HG03520 (cell line): ENCODE measurements around the gene MRPL36.
A peak's percentile ranks its signal among the peaks of the same experiment; 100 is the strongest.

Source experiments
- ATAC-seq: cut with Tn5 transposase; IDR thresholded peaks from one replicate; pipeline ENCODE4 v1.9.1; 2021; ENCODE audit warnings: mild to moderate bottlenecking, moderate library complexity; ENCODE audit not compliant: unreplicated experiment

MRPL36 gene

DNA sequence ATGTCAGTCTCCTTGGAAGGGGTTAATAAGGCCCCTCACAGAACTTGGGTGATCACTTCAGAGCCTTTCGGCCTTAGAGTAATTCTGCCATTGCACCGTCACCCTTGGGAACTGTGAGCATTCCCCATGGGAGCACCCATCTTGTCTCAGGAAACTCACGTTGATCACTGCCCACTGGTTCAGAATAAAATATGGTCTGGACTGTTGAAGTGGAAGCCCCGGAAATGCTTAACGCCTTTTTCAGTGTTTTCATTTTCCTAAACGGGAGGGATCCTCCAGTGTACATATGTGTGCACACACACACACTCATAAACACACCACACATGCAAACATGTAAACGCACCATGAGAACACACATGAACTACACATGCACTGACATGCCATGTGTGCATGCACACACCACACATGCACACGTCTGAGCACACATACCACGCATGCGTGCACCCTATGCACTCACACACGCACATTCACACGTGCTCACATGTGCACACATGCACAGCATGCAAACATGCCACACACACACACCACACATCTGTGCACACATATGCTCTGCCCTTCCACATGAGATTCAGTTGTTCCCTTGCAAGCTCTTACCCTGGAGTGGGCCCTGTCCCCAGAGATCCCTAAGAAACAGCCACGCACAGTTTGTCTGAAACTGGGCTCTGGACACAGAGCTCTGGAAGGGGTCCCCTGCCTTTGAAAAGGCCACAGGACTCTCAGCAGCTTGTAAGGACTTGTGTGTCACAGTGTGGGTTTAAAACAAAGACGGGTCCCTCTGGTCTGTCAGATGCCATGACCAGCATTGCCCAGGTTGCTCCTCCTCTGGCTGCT, 17.0 kb downstream of the MRPL36 start:
- peak; percentile 11 for ATAC-seq

DNA sequence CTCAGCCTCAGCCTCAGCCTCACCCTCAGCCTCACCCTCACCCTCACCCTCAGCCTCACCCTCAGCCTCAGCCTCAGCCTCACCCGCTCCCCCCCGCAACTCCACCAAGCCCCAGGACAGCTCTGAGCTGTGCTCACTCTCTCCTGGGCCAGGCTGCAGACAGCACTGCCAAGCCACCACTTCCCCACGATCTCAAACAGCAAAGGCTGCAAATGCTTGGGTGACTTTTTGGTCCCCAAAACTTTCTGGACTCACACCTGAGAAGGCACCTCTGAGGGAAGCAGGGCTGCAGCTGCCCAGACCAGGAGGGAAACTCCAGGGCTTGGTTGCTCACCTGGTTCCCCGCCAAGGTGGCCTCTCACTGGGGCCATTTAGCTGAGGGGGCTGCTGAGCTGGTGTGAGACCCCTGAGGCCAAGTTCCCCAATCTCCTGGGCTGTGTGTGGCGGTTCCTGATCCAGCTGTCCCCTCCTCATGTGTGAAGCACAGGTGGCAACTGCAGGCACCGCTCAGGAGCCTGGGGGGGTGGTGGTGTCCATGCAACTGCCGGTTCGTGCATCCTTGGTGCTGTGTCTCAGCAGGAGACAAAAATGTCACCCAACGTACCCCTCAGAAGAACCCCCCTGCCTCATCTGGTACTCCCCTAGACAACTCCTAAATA, 17.8 kb downstream of the MRPL36 start:
- no peak for ATAC-seq

DNA sequence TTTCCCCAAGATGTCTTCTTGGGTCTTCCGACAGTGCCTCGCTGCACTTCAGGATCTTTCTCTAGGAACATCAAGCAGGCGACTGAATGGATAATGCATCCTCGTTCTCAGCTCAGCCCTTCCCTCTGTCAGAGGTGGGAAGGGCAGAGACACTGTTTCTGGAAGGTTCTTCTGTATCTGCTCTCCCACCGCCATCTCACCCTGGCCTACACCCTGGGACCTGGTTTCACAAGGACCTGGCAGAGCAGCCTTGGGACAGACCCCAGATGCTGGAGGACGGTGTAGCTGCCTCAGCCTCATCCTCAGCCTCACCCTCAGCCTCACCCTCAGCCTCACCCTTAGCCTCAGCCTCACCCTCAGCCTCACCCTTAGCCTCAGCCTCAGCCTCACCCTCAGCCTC, 18.5 kb downstream of the MRPL36 start:
- no peak for ATAC-seq

DNA sequence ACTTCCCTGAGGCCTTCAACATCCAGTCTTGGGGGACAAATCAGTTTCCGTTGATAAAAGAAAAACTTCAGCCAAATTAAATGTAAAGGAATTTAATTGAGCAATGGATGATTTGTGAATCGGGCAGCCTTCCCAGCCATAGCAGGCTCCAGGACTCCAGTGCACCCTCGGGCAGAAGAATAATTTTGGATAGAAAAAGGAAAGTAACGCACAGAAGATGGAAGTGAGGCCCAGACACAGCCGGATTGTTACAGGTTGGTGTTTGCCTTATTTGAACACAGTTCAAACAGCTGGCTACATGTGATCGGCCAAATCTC, 19.1 kb downstream of the MRPL36 start:
- no peak for ATAC-seq

DNA sequence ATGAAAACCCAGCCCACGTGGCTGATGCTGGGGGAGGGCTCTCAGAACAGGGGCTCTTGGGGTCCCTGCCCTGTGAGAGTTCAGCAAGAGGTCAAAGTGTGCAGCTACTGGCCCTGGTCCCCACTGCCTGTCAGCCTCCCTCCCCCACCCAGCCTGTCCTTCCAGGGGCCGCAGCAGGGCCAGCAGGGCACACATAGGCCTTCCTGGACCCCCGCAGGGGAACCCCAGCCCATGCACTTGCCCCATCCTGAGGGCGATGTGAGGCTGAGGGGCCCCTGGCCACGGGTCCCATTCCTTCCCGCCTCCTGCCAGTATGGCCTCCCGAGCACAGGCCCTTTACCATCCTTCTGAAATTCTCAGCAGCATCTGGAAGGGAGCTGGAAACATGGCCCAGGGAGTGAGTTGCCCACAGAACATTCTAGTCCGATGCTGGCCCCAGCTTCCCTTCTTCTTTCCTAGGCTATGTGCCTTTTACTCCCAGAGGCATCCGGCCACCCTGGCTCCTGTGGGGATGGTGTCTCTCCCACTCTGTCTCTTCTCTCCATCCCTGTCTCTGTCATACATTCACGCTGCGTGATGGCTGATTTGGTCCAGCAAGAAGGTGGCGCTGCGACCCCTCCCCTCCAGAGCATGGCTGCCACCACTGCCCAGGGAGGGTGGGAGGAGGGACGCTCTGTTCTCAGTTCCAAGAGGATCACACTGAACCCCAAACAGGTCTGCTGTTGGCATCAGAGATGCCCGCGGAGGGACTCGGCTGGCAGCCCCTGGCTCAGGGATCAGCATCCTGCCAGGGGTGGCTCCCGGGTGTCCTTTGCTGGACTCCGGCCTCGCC, 19.6 kb downstream of the MRPL36 start:
- no peak for ATAC-seq

DNA sequence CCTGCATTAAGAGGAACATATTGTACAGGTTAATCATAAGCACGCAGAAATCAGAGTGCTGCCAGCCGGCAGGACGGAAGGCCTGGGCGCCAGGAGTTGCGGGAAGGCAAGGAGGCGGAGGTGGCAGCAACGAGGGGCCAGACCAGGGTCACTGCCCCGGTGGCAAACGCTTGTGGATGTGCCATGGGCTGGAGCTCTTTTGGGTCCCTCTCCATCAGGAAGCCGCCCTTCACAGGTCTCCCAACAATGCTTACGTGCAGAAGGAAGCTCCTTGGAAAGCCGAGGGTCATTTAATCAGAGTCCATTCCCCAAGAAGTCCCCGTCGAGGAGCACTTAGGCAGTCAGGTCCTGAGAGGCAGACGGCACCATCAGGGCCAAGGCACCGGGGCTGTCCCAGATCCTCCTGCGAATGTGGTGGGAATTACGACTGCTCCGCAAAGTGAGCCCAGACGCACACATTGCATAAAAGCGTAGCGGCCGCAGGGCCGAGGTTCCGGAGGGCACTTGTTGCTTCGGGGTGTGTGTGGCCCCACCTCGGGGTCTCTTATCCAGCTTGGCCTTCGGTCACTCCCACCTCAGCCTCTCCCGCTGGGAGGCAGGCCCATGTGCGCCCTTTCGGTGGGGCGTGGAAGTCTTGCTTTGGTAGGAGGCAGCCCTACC, 20.5 kb downstream of the MRPL36 start:
- ATAC-seq, result no peak

DNA sequence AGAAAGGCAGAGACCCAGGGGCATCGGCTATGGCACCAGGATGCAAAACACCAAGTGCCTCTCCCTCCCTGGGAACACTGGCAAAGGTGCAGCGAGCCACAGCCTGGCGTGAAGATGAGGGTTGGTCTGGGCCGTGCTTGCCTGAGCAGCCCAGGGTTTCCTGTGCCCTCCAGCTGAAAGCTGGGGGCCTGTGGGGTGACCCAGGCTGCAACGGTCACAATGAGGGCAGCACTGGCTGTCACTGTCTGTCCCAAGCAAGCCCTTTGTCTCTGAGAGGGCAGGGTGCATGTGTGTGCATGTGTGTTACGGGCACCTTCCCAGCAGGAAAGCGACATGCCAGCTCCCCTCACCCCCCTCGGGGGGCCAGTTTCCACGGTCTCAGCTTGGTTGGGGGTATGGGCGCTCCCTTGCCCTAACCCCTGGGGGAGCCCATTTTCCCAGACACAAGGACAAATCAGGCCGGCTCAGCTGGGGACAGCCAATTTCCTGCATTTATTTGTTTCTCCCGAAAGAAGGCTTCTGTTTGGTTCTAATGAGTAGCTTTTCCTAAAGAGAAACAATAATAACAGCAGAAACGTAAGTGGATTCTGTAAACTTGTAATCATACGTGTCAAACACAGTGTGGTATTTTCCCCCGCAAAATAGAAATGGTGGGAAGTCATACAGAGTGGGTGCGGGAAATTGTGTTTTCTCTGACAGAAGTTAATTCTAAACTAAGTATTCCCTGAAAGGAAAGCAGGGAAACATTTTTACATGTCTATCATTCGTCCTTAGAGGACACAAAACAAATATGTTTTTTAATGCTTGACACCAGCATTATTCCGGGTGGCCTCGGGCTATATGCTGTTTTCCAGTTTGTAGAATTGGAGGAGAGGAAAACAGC, 21.3 kb downstream of the MRPL36 start:
- no peak for ATAC-seq

DNA sequence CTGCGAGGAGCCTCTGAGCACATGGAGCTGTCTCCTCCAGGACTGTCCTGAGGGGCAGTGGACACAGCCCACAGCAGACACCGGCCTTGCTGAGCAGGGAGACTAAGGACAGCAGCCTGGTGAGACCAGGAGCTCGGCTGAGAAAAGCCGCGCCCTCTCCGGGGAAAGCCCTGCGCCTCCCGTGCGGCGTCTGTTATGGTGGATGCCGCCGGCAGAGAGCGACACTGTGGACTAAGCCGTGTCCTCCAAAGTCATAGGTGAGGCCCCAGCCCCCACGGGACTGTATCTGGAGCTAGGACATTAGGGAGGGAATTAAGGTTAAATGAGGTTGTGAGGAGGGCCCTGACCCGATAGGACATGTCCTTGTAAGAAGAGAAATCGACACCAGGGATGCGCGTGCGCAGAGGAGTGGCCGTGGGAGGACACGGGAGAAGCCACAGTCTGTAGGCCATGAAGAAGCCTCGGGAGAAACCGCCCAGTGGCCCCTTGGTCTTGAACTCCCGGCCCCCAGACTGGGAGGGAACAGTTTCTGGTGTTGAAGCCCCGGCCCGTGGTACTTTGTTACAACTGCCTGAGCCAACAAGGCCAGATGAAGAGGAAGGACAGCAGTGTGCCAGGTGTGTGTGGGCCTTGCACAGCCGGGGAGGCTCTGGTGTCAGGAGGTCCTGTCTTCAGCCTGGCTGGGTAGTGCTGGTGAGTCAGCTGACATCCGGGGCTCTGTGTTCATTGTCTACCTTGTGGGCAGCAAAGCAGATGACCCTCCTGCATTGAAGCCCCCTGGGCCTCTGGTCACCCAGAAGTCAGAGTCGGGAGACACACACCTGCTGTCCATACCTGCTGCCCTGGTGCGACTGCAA, 22.1 kb downstream of the MRPL36 start:
- no peak for ATAC-seq

DNA sequence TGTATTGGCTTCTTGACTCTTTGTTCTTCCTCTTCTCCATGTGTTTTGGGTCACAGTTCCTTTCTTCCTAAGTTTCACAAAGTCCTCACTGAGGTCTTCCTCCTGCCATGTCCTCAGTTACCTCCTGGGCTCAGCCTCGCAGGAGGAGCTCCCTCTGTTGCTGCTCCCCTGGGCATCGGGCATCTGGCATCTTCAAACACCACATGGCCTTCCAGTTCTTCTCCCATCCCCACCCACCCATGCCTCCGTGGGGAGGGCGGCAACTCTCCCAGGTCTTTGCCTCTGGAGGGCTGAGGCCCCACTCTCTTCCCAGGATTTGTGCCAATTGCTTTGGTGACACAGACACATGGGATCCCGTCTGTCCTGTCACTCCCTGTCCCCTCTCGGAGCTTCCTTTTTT, 22.8 kb downstream of the MRPL36 start:
- ATAC-seq, result no peak

DNA sequence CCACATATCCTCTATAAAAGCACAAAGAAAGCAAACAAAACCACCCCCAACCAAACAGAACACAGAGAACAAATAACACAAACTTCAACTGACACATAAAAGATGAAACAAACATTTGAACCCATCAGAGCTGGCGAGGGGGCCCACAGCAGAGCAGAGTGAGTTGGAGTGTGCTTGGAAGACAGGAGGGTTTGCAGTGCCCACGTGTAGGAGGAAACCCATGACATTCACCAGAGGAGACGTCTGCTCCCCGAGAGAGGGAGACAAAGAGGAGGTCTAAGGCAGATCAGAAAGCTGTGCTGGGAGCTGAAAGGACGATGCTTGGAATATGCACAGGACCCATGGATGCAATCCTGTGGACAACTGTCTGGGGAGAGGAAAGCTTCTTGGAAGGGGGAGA, 27.0 kb downstream of the MRPL36 start:
- ATAC-seq, result peak; percentile 55

DNA sequence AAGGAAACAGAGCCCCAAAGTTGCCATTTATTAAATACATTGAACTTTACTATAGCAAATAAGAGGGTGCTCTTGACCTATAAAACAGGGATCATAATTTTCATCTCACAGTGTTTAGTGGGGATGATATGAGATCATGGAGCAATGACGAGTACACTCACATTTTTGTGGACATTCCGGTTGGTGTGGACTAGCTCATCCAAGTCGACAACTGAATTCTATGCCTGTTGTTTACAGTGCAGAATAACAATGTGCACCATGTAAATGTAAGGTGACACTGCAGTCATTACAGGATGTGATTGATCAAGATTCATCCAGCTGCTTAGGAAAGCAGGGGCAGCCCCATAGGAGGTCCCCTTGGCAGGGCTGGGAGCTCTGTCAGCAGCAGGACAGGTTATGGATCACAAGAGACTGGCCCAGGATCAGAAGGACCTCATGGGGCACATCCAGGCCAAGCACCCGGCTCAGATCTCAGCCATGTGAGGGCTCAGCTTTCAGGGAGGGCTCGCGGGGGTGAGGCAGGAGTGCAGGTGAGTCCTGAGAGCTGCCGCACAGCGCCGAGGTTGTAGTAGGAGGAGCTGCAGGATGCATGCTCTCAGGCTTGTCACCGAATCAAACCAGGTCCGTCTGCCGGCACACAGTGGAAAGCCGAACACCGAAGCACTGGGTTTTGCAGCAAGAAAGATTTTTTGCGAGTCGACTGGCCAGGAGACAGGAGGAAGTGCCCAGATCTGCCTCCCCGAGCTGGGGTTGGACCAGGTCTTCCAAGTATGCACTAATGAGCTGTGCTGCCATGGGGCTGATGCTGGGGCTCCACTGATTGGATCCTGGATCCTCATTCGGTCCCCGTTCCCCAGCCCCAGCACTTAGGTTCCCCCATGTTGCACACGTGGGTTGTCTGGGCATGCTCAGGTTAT, 28.2 kb downstream of the MRPL36 start:
- ATAC-seq, result no peak

DNA sequence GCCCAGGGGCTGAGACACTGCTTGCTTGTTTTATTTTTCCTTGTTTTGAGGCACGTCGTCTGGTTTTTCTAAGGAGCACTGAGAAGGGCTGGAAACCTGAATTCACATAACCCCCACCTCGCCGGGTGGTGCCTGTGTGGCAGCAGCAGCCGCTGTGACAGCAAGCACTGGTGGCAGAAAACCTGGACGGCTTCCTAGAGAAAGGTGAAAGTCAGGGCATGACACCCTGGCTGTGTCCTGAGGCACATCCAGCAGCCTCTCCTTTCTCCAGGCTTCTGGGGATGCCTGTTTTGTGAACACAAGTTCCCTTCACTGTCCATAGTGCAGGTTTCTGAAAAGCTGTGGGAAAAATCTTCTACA, 29.2 kb downstream of the MRPL36 start:
- no peak for ATAC-seq

DNA sequence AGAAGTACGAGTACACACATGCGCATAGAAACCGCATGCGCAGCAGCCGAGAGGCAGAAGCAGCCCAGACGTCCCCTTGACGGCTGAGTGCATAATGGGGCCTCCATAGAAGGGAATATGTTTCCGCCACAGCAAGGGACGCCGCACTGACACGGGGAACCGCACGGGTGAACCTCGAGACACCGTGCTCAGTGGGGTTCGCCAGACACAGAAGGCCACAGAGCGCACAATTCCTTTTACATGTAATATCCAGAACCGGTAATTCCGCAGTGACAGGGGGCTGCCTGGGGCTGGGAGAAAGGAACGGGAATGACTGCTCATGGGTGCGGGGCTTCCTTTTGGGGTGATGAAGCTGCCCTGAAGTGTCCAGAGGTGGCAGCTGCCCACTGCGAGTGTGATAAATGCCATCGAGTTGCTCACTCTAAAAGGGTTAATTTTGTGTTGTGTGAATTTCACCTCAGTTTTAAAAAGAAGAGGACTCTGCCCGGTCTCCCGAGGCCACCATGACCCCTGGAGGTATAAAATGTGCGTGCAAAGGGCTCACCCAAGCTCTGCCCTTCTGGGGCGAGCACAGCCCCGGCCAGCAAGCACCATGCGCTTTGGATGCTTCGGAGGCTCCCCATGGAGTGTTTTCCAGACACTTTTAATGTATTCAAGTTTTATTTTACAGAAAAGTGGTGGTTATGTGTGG, 29.7 kb downstream of the MRPL36 start:
- no peak for ATAC-seq

DNA sequence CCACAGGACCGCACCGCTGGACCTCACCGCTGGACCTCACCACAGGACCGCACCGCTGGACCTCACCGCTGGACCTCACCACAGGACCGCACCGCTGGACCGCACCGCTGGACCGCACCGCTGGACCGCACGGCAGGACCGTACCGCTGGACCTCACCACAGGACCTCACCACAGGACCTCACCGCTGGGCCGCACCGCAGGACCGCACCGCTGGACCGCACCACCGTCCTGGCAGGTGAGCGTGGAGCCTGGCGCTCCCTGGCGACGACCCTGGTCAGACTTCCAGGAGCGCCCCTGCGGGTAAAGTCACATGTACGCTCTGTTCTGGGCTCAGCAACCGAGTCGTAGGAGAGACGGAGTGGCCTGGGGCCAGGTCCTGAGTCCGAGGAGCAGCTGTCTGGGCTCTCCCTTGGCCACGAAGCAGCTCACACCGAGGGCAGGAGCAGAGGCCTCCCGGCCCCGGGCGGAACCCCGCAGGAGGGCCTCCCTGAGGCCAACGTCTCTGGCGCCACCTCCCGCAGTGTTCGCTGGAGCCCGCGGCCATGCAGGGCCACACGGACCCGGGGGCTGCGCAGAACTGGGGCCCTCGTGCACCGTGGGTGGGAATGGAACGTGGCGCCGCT, 30.5 kb downstream of the MRPL36 start:
- no peak for ATAC-seq

DNA sequence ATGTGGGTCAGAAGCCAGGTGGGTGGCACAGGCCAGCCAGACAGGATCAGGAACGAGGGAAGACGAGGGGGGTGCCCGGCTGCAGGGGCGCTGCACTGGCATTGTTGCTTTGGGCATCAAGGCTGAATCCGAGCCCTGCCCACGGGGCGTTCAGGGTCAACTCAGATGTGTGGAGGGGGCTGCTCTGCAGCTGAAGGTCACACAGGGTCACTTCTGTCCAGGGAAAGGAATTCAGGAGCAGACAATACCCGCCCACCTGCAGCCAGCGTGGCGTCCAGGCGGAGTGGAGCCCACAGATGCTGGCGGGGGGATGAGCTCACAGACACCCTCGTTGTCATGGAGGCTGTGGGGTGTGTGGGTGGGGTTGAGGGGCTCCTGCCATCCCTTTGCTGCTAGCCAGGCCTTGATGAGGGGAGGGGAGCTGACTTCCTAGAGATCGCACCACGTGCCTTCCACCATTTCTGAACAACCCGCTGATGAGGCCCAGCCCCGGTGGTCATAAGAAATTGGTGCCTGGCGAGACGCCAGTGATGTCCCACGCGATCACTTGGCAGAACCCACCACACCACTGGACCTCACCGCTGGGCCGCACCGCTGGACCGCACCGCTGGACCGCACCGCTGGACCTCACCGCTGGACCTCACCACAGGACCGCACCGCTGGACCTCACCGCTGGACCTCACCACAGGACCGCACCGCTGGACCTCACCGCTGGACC, 31.2 kb downstream of the MRPL36 start:
- no peak for ATAC-seq

DNA sequence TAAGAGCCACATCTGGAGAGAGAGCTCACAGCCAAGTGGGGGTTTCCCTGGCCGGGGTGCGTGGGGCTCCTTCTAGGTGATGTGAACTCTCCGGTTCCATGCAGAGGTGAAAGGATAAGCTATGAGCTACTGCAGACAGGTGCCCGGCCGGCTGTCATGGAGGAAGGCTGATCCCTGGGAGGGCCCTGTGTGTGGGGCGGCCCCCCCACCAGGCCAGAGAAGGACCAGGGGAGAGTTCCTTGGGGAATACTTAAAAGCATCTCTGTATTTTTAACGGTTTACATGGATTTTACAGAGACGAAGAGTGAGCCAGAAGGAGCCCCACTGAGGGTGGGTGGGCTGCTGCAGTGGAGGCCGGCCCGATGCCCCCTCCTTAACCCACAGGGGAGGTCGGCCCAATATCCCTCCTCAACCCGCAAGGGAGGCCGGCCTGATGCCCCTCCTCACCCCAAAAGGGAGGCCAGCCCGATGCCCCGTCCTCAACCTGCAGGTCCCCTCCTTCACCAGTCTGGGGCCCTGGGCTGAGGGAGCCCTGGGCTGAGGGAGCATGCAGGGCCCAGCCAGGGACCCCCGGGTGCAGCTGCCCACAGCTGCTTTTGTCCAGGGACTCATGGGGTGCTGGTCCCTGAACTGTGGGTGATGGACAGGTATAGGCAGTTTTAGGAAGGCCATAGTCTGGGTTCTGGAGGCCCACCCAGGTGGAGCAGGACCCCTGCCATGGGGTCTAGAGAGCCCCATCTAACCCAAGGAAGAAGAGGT, 31.9 kb downstream of the MRPL36 start:
- no peak for ATAC-seq
